HEK293 (cell line): Measurements from ENCODE around the gene CDC34.

ENCODE experiments used
- CTCF ChIA-PET: fragments of 350-600 bp; formaldehyde crosslinking; extraction: SDS; loops from one replicate; lab custom pipeline; 2021; ENCODE audit warnings: antibody characterized with exemption; lab: Yijun Ruan, JAX
- POLR2A ChIA-PET: fragments of 300-600 bp; formaldehyde crosslinking; extraction: SDS; loops from one replicate; lab custom pipeline; 2020; ENCODE audit warnings: antibody characterized with exemption, inconsistent platforms; lab: Yijun Ruan, JAX
- H3K27ac ChIP-seq: fragments of 200-500 bp; sonication (Bioruptor generic); 2 replicates; pipeline ENCODE4 v1.5.1; 2014; ENCODE audit warnings: low read depth, low read length, control low read depth, inconsistent platforms; ENCODE audit errors: extremely low read depth
- H3K36me3 ChIP-seq, 2 experiments: fragments of 200-500 bp in 1 of 2; sonication (Bioruptor generic) in 1 of 2; 1 replicate in 1 of 2; 2 replicates in 1 of 2; pipeline ENCODE4 v1.5.1; 2014 to 2017; ENCODE audit warnings: inconsistent platforms in 2 of 2, low read length in 2 of 2; ENCODE audit not compliant: control insufficient read depth in 2 of 2, insufficient read depth in 1 of 2
- H3K4me1 ChIP-seq: fragments of 200-500 bp; sonication (Bioruptor generic); 2 replicates; pipeline ENCODE4 v1.5.1; 2014; ENCODE audit warnings: mild to moderate bottlenecking, low read length, inconsistent platforms; ENCODE audit not compliant: control insufficient read depth, insufficient read depth
- H3K4me3 ChIP-seq: 2 replicates; pipeline ENCODE4 v1.5.1; 2011; ENCODE audit warnings: low read depth, mild to moderate bottlenecking, control low read depth, low read length, moderate library complexity
- H3K9me3 ChIP-seq: fragments of 200-500 bp; sonication (Bioruptor generic); 2 replicates; pipeline ENCODE4 v1.5.1; 2014; ENCODE audit warnings: low read depth, low read length, inconsistent platforms; ENCODE audit not compliant: control insufficient read depth, insufficient read depth
- CTCF ChIP-seq: fragments of 450-650 bp; formaldehyde crosslinking; IDR thresholded peaks from 2 replicates; pipeline ENCODE4 v1.5.1; 2016; ENCODE audit warnings: missing biosample characterization, missing genetic modification characterization
- HIC1 ChIP-seq: fragments of 450-650 bp; formaldehyde crosslinking; IDR thresholded peaks from 2 replicates; pipeline ENCODE4 v1.5.1; 2016; ENCODE audit warnings: missing biosample characterization, missing genetic modification characterization
- IKZF3 ChIP-seq: fragments of 450-650 bp; IDR thresholded peaks from 2 replicates; pipeline ENCODE4 v1.5.0; 2018; ENCODE audit warnings: missing biosample characterization, mild to moderate bottlenecking, missing genetic modification characterization, moderate library complexity
- KLF16 ChIP-seq: fragments of 450-650 bp; formaldehyde crosslinking; IDR thresholded peaks from 2 replicates; pipeline ENCODE4 v1.5.1; 2017; ENCODE audit warnings: missing biosample characterization, missing genetic modification characterization
- PATZ1 ChIP-seq: fragments of 450-650 bp; formaldehyde crosslinking; IDR thresholded peaks from 2 replicates; pipeline ENCODE4 v1.5.1; 2016; ENCODE audit warnings: missing biosample characterization, missing genetic modification characterization
- SP2 ChIP-seq: fragments of 450-650 bp; formaldehyde crosslinking; IDR thresholded peaks from 2 replicates; pipeline ENCODE4 v1.5.1; 2016; ENCODE audit warnings: missing biosample characterization, missing genetic modification characterization
- YY1 ChIP-seq: fragments of 450-650 bp; formaldehyde crosslinking; IDR thresholded peaks from 2 replicates; pipeline ENCODE4 v1.5.1; 2018; ENCODE audit warnings: missing biosample characterization, missing genetic modification characterization
- YY2 ChIP-seq: fragments of 450-650 bp; formaldehyde crosslinking; IDR thresholded peaks from 2 replicates; pipeline ENCODE4 v1.5.1; 2016; ENCODE audit warnings: missing biosample characterization, missing genetic modification characterization
- ZBTB21 ChIP-seq: fragments of 450-650 bp; formaldehyde crosslinking; IDR thresholded peaks from 2 replicates; pipeline ENCODE4 v1.5.1; 2017; ENCODE audit warnings: missing biosample characterization, missing genetic modification characterization
- ZEB2 ChIP-seq: fragments of 450-650 bp; formaldehyde crosslinking; IDR thresholded peaks from 2 replicates; pipeline ENCODE4 v1.5.1; 2016; ENCODE audit warnings: missing biosample characterization, missing genetic modification characterization
- ZFP37 ChIP-seq: fragments of 450-650 bp; formaldehyde crosslinking; IDR thresholded peaks from 2 replicates; pipeline ENCODE4 v1.5.1; 2016; ENCODE audit warnings: missing biosample characterization, missing genetic modification characterization
- ZIC2 ChIP-seq: fragments of 450-650 bp; formaldehyde crosslinking; IDR thresholded peaks from 2 replicates; pipeline ENCODE4 v1.5.1; 2016; ENCODE audit warnings: missing biosample characterization, missing genetic modification characterization
- ZNF239 ChIP-seq: fragments of 450-650 bp; formaldehyde crosslinking; IDR thresholded peaks from 2 replicates; pipeline ENCODE4 v1.5.1; 2016; ENCODE audit warnings: missing biosample characterization, missing genetic modification characterization
- ZNF324 ChIP-seq: fragments of 450-650 bp; formaldehyde crosslinking; IDR thresholded peaks from 2 replicates; pipeline ENCODE4 v1.5.1; 2016; ENCODE audit warnings: missing biosample characterization, missing genetic modification characterization
- ZNF335 ChIP-seq: fragments of 450-650 bp; formaldehyde crosslinking; conservative IDR thresholded peaks from 2 replicates; pipeline ENCODE4 v1.5.1; 2016; ENCODE audit warnings: missing biosample characterization, missing genetic modification characterization
- ZNF394 ChIP-seq: fragments of 450-650 bp; formaldehyde crosslinking; IDR thresholded peaks from 2 replicates; pipeline ENCODE4 v1.5.1; 2016; ENCODE audit warnings: missing biosample characterization, missing genetic modification characterization, mild to moderate bottlenecking, moderate library complexity, borderline replicate concordance
- ZNF449 ChIP-seq: fragments of 450-650 bp; formaldehyde crosslinking; IDR thresholded peaks from 2 replicates; pipeline ENCODE4 v1.5.1; 2017; ENCODE audit warnings: missing biosample characterization, mild to moderate bottlenecking, missing genetic modification characterization, moderate library complexity
- ZNF510 ChIP-seq: fragments of 450-650 bp; formaldehyde crosslinking; IDR thresholded peaks from 2 replicates; pipeline ENCODE4 v1.5.1; 2018; ENCODE audit warnings: mild to moderate bottlenecking, missing genetic modification characterization, missing biosample characterization; ENCODE audit not compliant: insufficient replicate concordance
- ZNF600 ChIP-seq: fragments of 450-650 bp; formaldehyde crosslinking; IDR thresholded peaks from 2 replicates; pipeline ENCODE4 v1.5.1; 2016; ENCODE audit warnings: missing biosample characterization, missing genetic modification characterization
- ZNF654 ChIP-seq: fragments of 450-650 bp; formaldehyde crosslinking; IDR thresholded peaks from 2 replicates; pipeline ENCODE4 v1.5.1; 2016; ENCODE audit warnings: low read depth, missing biosample characterization, missing genetic modification characterization
- ZNF670 ChIP-seq: fragments of 450-650 bp; formaldehyde crosslinking; IDR thresholded peaks from 2 replicates; pipeline ENCODE4 v1.5.1; 2016; ENCODE audit warnings: missing biosample characterization, missing genetic modification characterization, low read depth
- ZNF768 ChIP-seq: fragments of 450-650 bp; formaldehyde crosslinking; IDR thresholded peaks from 2 replicates; pipeline ENCODE4 v1.5.1; 2018; ENCODE audit warnings: missing biosample characterization, mild to moderate bottlenecking, missing genetic modification characterization
- ZSCAN30 ChIP-seq: fragments of 450-650 bp; IDR thresholded peaks from 2 replicates; pipeline ENCODE4 v1.5.1; 2018; ENCODE audit warnings: missing biosample characterization, mild to moderate bottlenecking, missing genetic modification characterization, moderate library complexity
- ZSCAN5A ChIP-seq: fragments of 450-650 bp; formaldehyde crosslinking; IDR thresholded peaks from 2 replicates; pipeline ENCODE4 v1.5.1; 2016; ENCODE audit warnings: missing biosample characterization, missing genetic modification characterization
- ZXDB ChIP-seq: fragments of 450-650 bp; formaldehyde crosslinking; IDR thresholded peaks from 2 replicates; pipeline ENCODE4 v1.5.1; 2016; ENCODE audit warnings: missing biosample characterization, missing genetic modification characterization

CDC34 gene

GRCh38 chr19:507286-508203 is 24.0 kb upstream of the CDC34 start, which contains the start of gene TPGS1:
Gene TPGS1, plus strand, starts transcription at chr19:507497. Its CDS starts 10 bp downstream, at chr19:507507.
- Histone ChIP-seq H3K27ac (peak within 1 kb of the TSS; percentile 93), H3K4me3 (peak within 1 kb of the TSS; percentile 72), H3K9me3 (no peaks in the 10 kb centered on the region), H3K4me1 (peaks cover 7% of the 10 kb centered on the region; the same call in 1 of the 2 replicates), H3K36me3 (peaks cover 0 to 5% of the 10 kb centered on the region in 2 experiments; a peak in 1 of 3 replicates)
- CTCF ChIA-PET, result interaction anchor here (0.9 to 1.8 kb wide), 15 partner anchors 8 to 358 kb away, joined by 3 to 16 read pairs (median 4); partner anchors contain the start of genes MADCAM1 and SHC2
- POLR2A ChIA-PET, result interaction anchor here (0.6 to 1.8 kb wide), 7 partner anchors 12 to 47 kb away, joined by 3 to 33 read pairs (median 7); partner anchors contain the start of genes CDC34 and SHC2
- TF ChIP-seq ZNF768 (tag by site-specific recombination), result no peak
- no peak for TF ChIP-seq ZNF239 (tag by site-specific recombination)
- TF ChIP-seq ZFP37 (tag by site-specific recombination), result 0 out of 2 replicates have a peak, but pooled peaks have one; percentile 18
- TF ChIP-seq ZBTB21 (tag by site-specific recombination), result peak; percentile 10; the same call in 1 of the 2 replicates
- peak; percentile 89 for TF ChIP-seq ZEB2 (tag by site-specific recombination)
- peak; percentile 99 for TF ChIP-seq YY1 (tag by site-specific recombination)
- peak; percentile 68; the same call in 1 of the 2 replicates for TF ChIP-seq IKZF3 (tag by site-specific recombination)
- 0 out of 2 replicates have a peak, but pooled peaks have one; percentile 34 for TF ChIP-seq ZIC2
- peak; percentile 43; the same call in 1 of the 2 replicates for TF ChIP-seq PATZ1 (tag by site-specific recombination)
- TF ChIP-seq ZNF510, result no peak
- TF ChIP-seq ZNF394 (tag by site-specific recombination), result peak; percentile 89
- peak; percentile 91 for TF ChIP-seq ZNF600 (tag by site-specific recombination)
- TF ChIP-seq YY2 (tag by site-specific recombination), result peak; percentile 98
- TF ChIP-seq KLF16, result 0 out of 2 replicates have a peak, but pooled peaks have one; percentile 37
- no peak for TF ChIP-seq ZNF654 (tag by site-specific recombination)
- TF ChIP-seq ZXDB (tag by site-specific recombination), result peak; percentile 80
- 0 out of 2 replicates have a peak, but pooled peaks have one; percentile 39 for TF ChIP-seq ZSCAN30 (tag by site-specific recombination)
- peak; percentile 80 for TF ChIP-seq SP2
- TF ChIP-seq ZSCAN5A (tag by site-specific recombination), result peak; percentile 50; the same call in 1 of the 2 replicates
- peak; percentile 25; the same call in 1 of the 2 replicates for TF ChIP-seq ZNF449 (tag by site-specific recombination)
- TF ChIP-seq HIC1 (tag by site-specific recombination), result peak; percentile 82
- TF ChIP-seq ZNF335, result peak; percentile 70
- TF ChIP-seq CTCF (tag by site-specific recombination), result peak; percentile 26; the same call in 1 of the 2 replicates
- TF ChIP-seq ZNF670 (tag by site-specific recombination), result no peak
- TF ChIP-seq ZNF324, result no peak
